Measurements from ENCODE around the gene MGME1. TPM values are rescaled to one million over a fixed set of nuclear protein-coding genes. Genes with fewer than 3 reads are reported as not detected.

MGME1 gene
- total RNA-seq, 2 experiments from 2014 or later: 28.2 to 30.5 TPM

GRCh38 chr20:17940224-17940971 is 28.4 kb upstream of the MGME1 start:
- Mint-ChIP-seq H3K4me3 (no peak overlapping the region), H3K27ac (peak overlapping the region; percentile 11)
- intact Hi-C loops (cut with micrococcal nuclease): no loop called here

GRCh38 chr20:17941087-17941825 is 27.6 kb upstream of the MGME1 start:
- TF ChIP-seq, protein P1, sequence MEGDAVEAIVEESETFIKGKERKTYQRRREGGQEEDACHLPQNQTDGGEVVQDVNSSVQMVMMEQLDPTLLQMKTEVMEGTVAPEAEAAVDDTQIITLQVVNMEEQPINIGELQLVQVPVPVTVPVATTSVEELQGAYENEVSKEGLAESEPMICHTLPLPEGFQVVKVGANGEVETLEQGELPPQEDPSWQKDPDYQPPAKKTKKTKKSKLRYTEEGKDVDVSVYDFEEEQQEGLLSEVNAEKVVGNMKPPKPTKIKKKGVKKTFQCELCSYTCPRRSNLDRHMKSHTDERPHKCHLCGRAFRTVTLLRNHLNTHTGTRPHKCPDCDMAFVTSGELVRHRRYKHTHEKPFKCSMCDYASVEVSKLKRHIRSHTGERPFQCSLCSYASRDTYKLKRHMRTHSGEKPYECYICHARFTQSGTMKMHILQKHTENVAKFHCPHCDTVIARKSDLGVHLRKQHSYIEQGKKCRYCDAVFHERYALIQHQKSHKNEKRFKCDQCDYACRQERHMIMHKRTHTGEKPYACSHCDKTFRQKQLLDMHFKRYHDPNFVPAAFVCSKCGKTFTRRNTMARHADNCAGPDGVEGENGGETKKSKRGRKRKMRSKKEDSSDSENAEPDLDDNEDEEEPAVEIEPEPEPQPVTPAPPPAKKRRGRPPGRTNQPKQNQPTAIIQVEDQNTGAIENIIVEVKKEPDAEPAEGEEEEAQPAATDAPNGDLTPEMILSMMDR (IDR thresholded peaks at IDR 0.05): no peak
- Mint-ChIP-seq H3K4me1 (ENCODE audit: low read depth) (peaks cover 28% of the 10 kb centered on the region), H3K9me3 (no peaks in the 10 kb centered on the region), H3K36me3 (ENCODE audit: low read depth) (peaks cover 40% of the 10 kb centered on the region), H3K4me3 (no peak overlapping the region), H3K27me3 (no peaks in the 10 kb centered on the region), H3K27ac (no peak overlapping the region)
- CTCF ChIA-PET: interaction anchor here (1.0 kb wide), 1 partner anchor 436 kb away, joined by 4 read pairs; no protein-coding TSS in a partner anchor
- no peak for DNase-seq
- POLR2A ChIA-PET: no interaction called here
- ATAC-seq: no peak
- intact Hi-C loops (cut with micrococcal nuclease): no loop called here

More at GRCh38 chr20:17940224-17940971, 28.4 kb upstream of the MGME1 start:
- Mint-ChIP-seq H3K4me1 (ENCODE audit: low read depth) (peaks cover 30% of the 10 kb centered on the region), H3K9me3 (no peaks in the 10 kb centered on the region), H3K27me3 (no peaks in the 10 kb centered on the region), H3K36me3 (ENCODE audit: low read depth) (peaks cover 32% of the 10 kb centered on the region)
- ChIA-PET CTCF (interaction anchor here (2.2 to 2.4 kb wide), 2 partner anchors 15 to 26 kb away, joined by 10 to 12 read pairs; partner anchors contain the start of genes MGME1 and SNX5), POLR2A (interaction anchor here (0.5 kb wide), 1 partner anchor 198 kb away, joined by 3 read pairs; no protein-coding TSS in a partner anchor)
- DNase-seq (no peak), ATAC-seq (no peak)
- TF ChIP-seq, protein P1 (IDR thresholded peaks at IDR 0.05): no peak

- H3K4me3 Mint-ChIP-seq: no peak overlapping the region
- no peak overlapping the region for H3K27ac Mint-ChIP-seq
- H3K27me3 Mint-ChIP-seq: no peaks in the 10 kb centered on the region
- no peak for DNase-seq
- TF ChIP-seq, protein P1 (IDR thresholded peaks at IDR 0.05): no peak
- peaks cover 27% of the 10 kb centered on the region for H3K4me1 Mint-ChIP-seq (ENCODE audit: low read depth)
- POLR2A ChIA-PET: no interaction called here
- no peaks in the 10 kb centered on the region for H3K9me3 Mint-ChIP-seq
- CTCF ChIA-PET: interaction anchor here (0.8 to 1.0 kb wide), 2 partner anchors 8 to 437 kb away, joined by 3 to 4 read pairs; no protein-coding TSS in a partner anchor
- peaks cover 45% of the 10 kb centered on the region for H3K36me3 Mint-ChIP-seq (ENCODE audit: low read depth)
- intact Hi-C loops (cut with micrococcal nuclease): no loop called here
- ATAC-seq: no peak
These were observed 27.0 kb upstream of the MGME1 start for GRCh38 chr20:17941826-17942196.

GRCh38 chr20:17943343-17943742 is 25.5 kb upstream of the MGME1 start:
- no peaks in the 10 kb centered on the region for H3K27me3 Mint-ChIP-seq
- H3K4me3 Mint-ChIP-seq: no peak overlapping the region
- peaks cover 59% of the 10 kb centered on the region for H3K36me3 Mint-ChIP-seq (ENCODE audit: low read depth)
- no peaks in the 10 kb centered on the region for H3K9me3 Mint-ChIP-seq
- CTCF ChIA-PET: no interaction called here
- ATAC-seq (no peak), DNase-seq (no peak)
- no peak overlapping the region for H3K27ac Mint-ChIP-seq
- TF ChIP-seq, protein P1 (IDR thresholded peaks at IDR 0.05): no peak
- peaks cover 27% of the 10 kb centered on the region for H3K4me1 Mint-ChIP-seq (ENCODE audit: low read depth)
- intact Hi-C loops (cut with micrococcal nuclease): no loop called here
- POLR2A ChIA-PET: no interaction called here
